ENCODE data around the gene PFDN2.
A peak's percentile ranks its signal among the peaks of the same experiment; 100 is the strongest.

The PFDN2 gene

GRCh38 chr1:161159087-161159912 is 41.5 kb upstream of the PFDN2 start, which contains the start of gene USP21:
TSS of gene USP21 (plus strand) at chr1:161159500. CDS start at chr1:161160641, 1,141 bp downstream.
- Histone ChIP-seq H3K4me1 (ENCODE audit: control insufficient read depth, insufficient read depth, low read length) (0 out of 2 replicates have a peak, but pooled peaks cover 4% of the 10 kb centered on the region), H3K27ac (ENCODE audit: extremely low read depth, low read depth, low read length) (peak within 1 kb of the TSS; percentile 65), H3K36me3 (ENCODE audit: control insufficient read depth in 2 of 2, insufficient read depth in 1 of 2, low read length in 2 of 2) (peaks cover 5 to 72% of the 10 kb centered on the region in 2 experiments; a peak in 2 of 3 replicates), H3K4me3 (ENCODE audit: low read depth, low read length) (peak within 1 kb of the TSS; percentile 78), H3K9me3 (ENCODE audit: control insufficient read depth, insufficient read depth, low read depth, low read length) (no peaks in the 10 kb centered on the region)
- POLR2A ChIA-PET = interaction anchor here (0.6 to 1.3 kb wide), 4 partner anchors 26 to 155 kb away, joined by 3 to 7 read pairs (median 4); partner anchors contain the start of genes DEDD, F11R, SDHC and TOMM40L
- CTCF ChIA-PET = interaction anchor here (0.6 to 1.2 kb wide), 2 partner anchors 21 to 115 kb away, joined by 3 to 5 read pairs; no protein-coding TSS in a partner anchor
- TF ChIP-seq ZNF391 (tag by site-specific recombination; IDR thresholded peaks at IDR 0.05; ENCODE audit: borderline replicate concordance, low read depth) (0 out of 2 replicates have a peak, but pooled peaks have one; percentile 63), KLF7 (tag by site-specific recombination; IDR thresholded peaks at IDR 0.05; ENCODE audit: borderline replicate concordance) (0 out of 2 replicates have a peak, but pooled peaks have one; percentile 37), ZNF571 (tag by site-specific recombination; IDR thresholded peaks at IDR 0.05) (no peak), ZNF184 (tag by site-specific recombination; IDR thresholded peaks at IDR 0.05) (no peak), PRDM2 (tag by site-specific recombination; IDR thresholded peaks at IDR 0.05; ENCODE audit: borderline replicate concordance) (no peak), ZNF366 (tag by site-specific recombination; conservative IDR thresholded peaks at IDR 0.05) (0 out of 2 replicates have a peak, but pooled peaks have one; percentile 14), ZNF600 (tag by site-specific recombination; IDR thresholded peaks at IDR 0.05) (peak; percentile 77), BCL11B (tag by site-specific recombination; IDR thresholded peaks at IDR 0.05; ENCODE audit: low read depth) (no peak), FEZF1 (tag by site-specific recombination; IDR thresholded peaks at IDR 0.05) (no peak), TRIM28 (IDR thresholded peaks at IDR 0.05; ENCODE audit: borderline replicate concordance, low read length) (no peak), ZFP37 (tag by site-specific recombination; IDR thresholded peaks at IDR 0.05) (peak; percentile 19; the same call in 1 of the 2 replicates), CTCF (tag by site-specific recombination; IDR thresholded peaks at IDR 0.05) (peak; percentile 48; the same call in 1 of the 2 replicates), ZBTB21 (tag by site-specific recombination; IDR thresholded peaks at IDR 0.05) (0 out of 2 replicates have a peak, but pooled peaks have one; percentile 19), KLF9 (tag by site-specific recombination; IDR thresholded peaks at IDR 0.05; ENCODE audit: low read depth) (peak; percentile 50; the same call in 1 of the 2 replicates), EGR2 (tag by site-specific recombination; IDR thresholded peaks at IDR 0.05; ENCODE audit: low read depth) (no peak), ZNF639 (tag by site-specific recombination; IDR thresholded peaks at IDR 0.05) (peak; percentile 51; the same call in 1 of the 2 replicates), ZNF610 (tag by site-specific recombination; IDR thresholded peaks at IDR 0.05; ENCODE audit: borderline replicate concordance) (0 out of 2 replicates have a peak, but pooled peaks have one; percentile 52), ZNF544 (tag by site-specific recombination; IDR thresholded peaks at IDR 0.05) (no peak), ZBTB8A (tag by site-specific recombination; IDR thresholded peaks at IDR 0.05) (peak; percentile 34; the same call in 1 of the 2 replicates), ZNF660 (tag by site-specific recombination; IDR thresholded peaks at IDR 0.05) (0 out of 2 replicates have a peak, but pooled peaks have one; percentile 49), ZFP69B (tag by site-specific recombination; IDR thresholded peaks at IDR 0.05) (no peak)
- TF ChIP-seq, protein P1, sequence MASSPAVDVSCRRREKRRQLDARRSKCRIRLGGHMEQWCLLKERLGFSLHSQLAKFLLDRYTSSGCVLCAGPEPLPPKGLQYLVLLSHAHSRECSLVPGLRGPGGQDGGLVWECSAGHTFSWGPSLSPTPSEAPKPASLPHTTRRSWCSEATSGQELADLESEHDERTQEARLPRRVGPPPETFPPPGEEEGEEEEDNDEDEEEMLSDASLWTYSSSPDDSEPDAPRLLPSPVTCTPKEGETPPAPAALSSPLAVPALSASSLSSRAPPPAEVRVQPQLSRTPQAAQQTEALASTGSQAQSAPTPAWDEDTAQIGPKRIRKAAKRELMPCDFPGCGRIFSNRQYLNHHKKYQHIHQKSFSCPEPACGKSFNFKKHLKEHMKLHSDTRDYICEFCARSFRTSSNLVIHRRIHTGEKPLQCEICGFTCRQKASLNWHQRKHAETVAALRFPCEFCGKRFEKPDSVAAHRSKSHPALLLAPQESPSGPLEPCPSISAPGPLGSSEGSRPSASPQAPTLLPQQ (tag by site-specific recombination; IDR thresholded peaks at IDR 0.05) = peak; percentile 83
- TF ChIP-seq, protein P2, sequence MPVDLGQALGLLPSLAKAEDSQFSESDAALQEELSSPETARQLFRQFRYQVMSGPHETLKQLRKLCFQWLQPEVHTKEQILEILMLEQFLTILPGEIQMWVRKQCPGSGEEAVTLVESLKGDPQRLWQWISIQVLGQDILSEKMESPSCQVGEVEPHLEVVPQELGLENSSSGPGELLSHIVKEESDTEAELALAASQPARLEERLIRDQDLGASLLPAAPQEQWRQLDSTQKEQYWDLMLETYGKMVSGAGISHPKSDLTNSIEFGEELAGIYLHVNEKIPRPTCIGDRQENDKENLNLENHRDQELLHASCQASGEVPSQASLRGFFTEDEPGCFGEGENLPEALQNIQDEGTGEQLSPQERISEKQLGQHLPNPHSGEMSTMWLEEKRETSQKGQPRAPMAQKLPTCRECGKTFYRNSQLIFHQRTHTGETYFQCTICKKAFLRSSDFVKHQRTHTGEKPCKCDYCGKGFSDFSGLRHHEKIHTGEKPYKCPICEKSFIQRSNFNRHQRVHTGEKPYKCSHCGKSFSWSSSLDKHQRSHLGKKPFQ (tag by site-specific recombination; IDR thresholded peaks at IDR 0.05) = no peak

All from HEK293 (cell line).